SK-MEL-5 (cell line): Measurements from ENCODE around the gene TNFSF13. TPM values are rescaled to one million over a fixed set of nuclear protein-coding genes. Genes with fewer than 3 reads are reported as not detected.

ENCODE experiments used
- small RNA-seq, 2 experiments: library from RNA; depleted of rRNA; stranded (forward); fragments of <200 nt; gene quantifications; one replicate each; pipeline ENCODE3, GENCODE V24; 2014
- total RNA-seq: library from RNA; depleted of rRNA; stranded (reverse); fragments of >200 nt; shearing (Covaris generic); gene quantifications from 2 replicates; pipeline ENCODE4 v1.2.3, GENCODE V29; 2014; rRNA removed

Gene TNFSF13
- total RNA-seq, 1 experiment from 2014 or later: 0.11 TPM

Small RNA genes within 50 kb of the gene (small RNA-seq; reads per million reads assigned to genes)
- gene CD68: 0 reads per million in 2 experiments
- 0 reads per million in 2 experiments for gene RF00019
- gene SNORA48: 0 reads per million in 2 experiments
- gene SNORD10: 0 reads per million in 2 experiments

Other genes with a start within 250 kb of the TNFSF13 start
- gene GPS2, start 243.4 kb upstream of the TNFSF13 start, total RNA-seq: 73.7 and 74.8 TPM in 2 replicates
- 13.6 and 19.4 TPM in 2 replicates for gene NEURL4, start 229.4 kb upstream of the TNFSF13 start, total RNA-seq
- gene ACAP1, start 222.2 kb upstream of the TNFSF13 start, total RNA-seq: 0.03 TPM in 1 of 2 replicates, not detected in the other
- 2.0 and 2.5 TPM in 2 replicates for gene KCTD11, start 206.6 kb upstream of the TNFSF13 start, total RNA-seq
- gene TMEM95, start 203.6 kb upstream of the TNFSF13 start, total RNA-seq: not detected in 2 replicates
- 0.24 TPM in 1 of 2 replicates, not detected in the other for gene TNK1, start 177.7 kb upstream of the TNFSF13 start, total RNA-seq
- gene PLSCR3, start 164.2 kb upstream of the TNFSF13 start, total RNA-seq: 5.1 and 9.6 TPM in 2 replicates
- 147 and 188 TPM in 2 replicates for gene TMEM256, start 154.7 kb upstream of the TNFSF13 start, total RNA-seq
- gene NLGN2, start 150.9 kb upstream of the TNFSF13 start, total RNA-seq: 0.55 and 1.7 TPM in 2 replicates
- gene SPEM1, start 138.4 kb upstream of the TNFSF13 start, total RNA-seq: not detected in 2 replicates
- not detected in 2 replicates for gene SPEM2, start 133.1 kb upstream of the TNFSF13 start, total RNA-seq
- gene SPEM3, start 129.9 kb upstream of the TNFSF13 start, total RNA-seq: not detected in 2 replicates
- 6.8 and 7.0 TPM in 2 replicates for gene TMEM102, start 123.3 kb upstream of the TNFSF13 start, total RNA-seq
- gene FGF11, start 119.2 kb upstream of the TNFSF13 start, total RNA-seq: 0.45 and 0.61 TPM in 2 replicates
- gene CHRNB1, start 113.7 kb upstream of the TNFSF13 start, total RNA-seq: 3.3 and 4.5 TPM in 2 replicates
- gene ZBTB4, start 79.1 kb upstream of the TNFSF13 start, total RNA-seq: 14.3 and 14.6 TPM in 2 replicates
- gene SLC35G6, start 77.3 kb upstream of the TNFSF13 start, total RNA-seq: not detected in 2 replicates
- 20.6 and 24.0 TPM in 2 replicates for gene POLR2A, start 74.4 kb upstream of the TNFSF13 start, total RNA-seq
- 0.88 and 1.2 TPM in 2 replicates for gene TNFSF12, start 9.7 kb upstream of the TNFSF13 start, total RNA-seq
- 103 and 113 TPM in 2 replicates for gene SENP3, start 3.2 kb downstream of the TNFSF13 start, total RNA-seq
- 69.3 and 74.5 TPM in 2 replicates for gene CD68, start 20.9 kb downstream of the TNFSF13 start, total RNA-seq
- 151 and 154 TPM in 2 replicates for gene MPDU1, start 25.1 kb downstream of the TNFSF13 start, total RNA-seq
- not detected in 2 replicates for gene SOX15, start 31.3 kb downstream of the TNFSF13 start, total RNA-seq
- gene FXR2, start 56.1 kb downstream of the TNFSF13 start, total RNA-seq: 56.6 and 61.7 TPM in 2 replicates
- gene SAT2, start 69.1 kb downstream of the TNFSF13 start, total RNA-seq: 49.6 and 56.3 TPM in 2 replicates
- 0.82 and 1.6 TPM in 2 replicates for gene SHBG, start 71.4 kb downstream of the TNFSF13 start, total RNA-seq
- gene ATP1B2, start 92.2 kb downstream of the TNFSF13 start, total RNA-seq: 0.27 and 0.85 TPM in 2 replicates
- 14.1 and 15.4 TPM in 2 replicates for gene TP53, start 128.7 kb downstream of the TNFSF13 start, total RNA-seq
- 13.4 and 16.4 TPM in 2 replicates for gene WRAP53, start 129.7 kb downstream of the TNFSF13 start, total RNA-seq
- 2.8 and 3.7 TPM in 2 replicates for gene EFNB3, start 146.5 kb downstream of the TNFSF13 start, total RNA-seq
- 0.03 TPM in 1 of 2 replicates, not detected in the other for gene DNAH2, start 159.0 kb downstream of the TNFSF13 start, total RNA-seq